ENCODE measurements around the gene FOXJ3. TPM values are rescaled to one million over a fixed set of nuclear protein-coding genes. Genes with fewer than 3 reads are reported as not detected.

Gene FOXJ3
- total and polyA plus RNA-seq, 2 of the 13 experiments (the other 11 are each of a cell fraction or from before 2014, with no cell fraction given): 16.6 to 48.5 TPM

- TF ChIP-seq, protein P1, sequence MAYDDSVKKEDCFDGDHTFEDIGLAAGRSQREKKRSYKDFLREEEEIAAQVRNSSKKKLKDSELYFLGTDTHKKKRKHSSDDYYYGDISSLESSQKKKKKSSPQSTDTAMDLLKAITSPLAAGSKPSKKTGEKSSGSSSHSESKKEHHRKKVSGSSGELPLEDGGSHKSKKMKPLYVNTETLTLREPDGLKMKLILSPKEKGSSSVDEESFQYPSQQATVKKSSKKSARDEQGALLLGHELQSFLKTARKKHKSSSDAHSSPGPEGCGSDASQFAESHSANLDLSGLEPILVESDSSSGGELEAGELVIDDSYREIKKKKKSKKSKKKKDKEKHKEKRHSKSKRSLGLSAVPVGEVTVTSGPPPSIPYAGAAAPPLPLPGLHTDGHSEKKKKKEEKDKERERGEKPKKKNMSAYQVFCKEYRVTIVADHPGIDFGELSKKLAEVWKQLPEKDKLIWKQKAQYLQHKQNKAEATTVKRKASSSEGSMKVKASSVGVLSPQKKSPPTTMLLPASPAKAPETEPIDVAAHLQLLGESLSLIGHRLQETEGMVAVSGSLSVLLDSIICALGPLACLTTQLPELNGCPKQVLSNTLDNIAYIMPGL (CRISPR knock-in tag; IDR thresholded peaks at IDR 0.05; ENCODE audit: borderline replicate concordance in 1 of 2, low read depth in 1 of 2): peak; percentile 96
- peak; percentile 51; the same call in 1 of the 2 replicates for TF ChIP-seq TERF1 (CRISPR knock-in tag; IDR thresholded peaks at IDR 0.05)
- TF ChIP-seq ATAD3A (CRISPR knock-in tag; IDR thresholded peaks at IDR 0.05): no peak
- TF ChIP-seq KAT8 (CRISPR knock-in tag; IDR thresholded peaks at IDR 0.05): peak; percentile 91
- TF ChIP-seq CERS6 (CRISPR knock-in tag; IDR thresholded peaks at IDR 0.05): no peak
- TF ChIP-seq ZNF580 (CRISPR knock-in tag; IDR thresholded peaks at IDR 0.05; ENCODE audit: borderline replicate concordance, low read depth): peak; percentile 88
- TF ChIP-seq ZNF432 (CRISPR knock-in tag; IDR thresholded peaks at IDR 0.05; ENCODE audit: borderline replicate concordance): no peak
- TF ChIP-seq, protein P2, sequence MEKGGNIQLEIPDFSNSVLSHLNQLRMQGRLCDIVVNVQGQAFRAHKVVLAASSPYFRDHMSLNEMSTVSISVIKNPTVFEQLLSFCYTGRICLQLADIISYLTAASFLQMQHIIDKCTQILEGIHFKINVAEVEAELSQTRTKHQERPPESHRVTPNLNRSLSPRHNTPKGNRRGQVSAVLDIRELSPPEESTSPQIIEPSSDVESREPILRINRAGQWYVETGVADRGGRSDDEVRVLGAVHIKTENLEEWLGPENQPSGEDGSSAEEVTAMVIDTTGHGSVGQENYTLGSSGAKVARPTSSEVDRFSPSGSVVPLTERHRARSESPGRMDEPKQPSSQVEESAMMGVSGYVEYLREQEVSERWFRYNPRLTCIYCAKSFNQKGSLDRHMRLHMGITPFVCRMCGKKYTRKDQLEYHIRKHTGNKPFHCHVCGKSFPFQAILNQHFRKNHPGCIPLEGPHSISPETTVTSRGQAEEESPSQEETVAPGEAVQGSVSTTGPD (CRISPR knock-in tag; IDR thresholded peaks at IDR 0.05): no peak
- TF ChIP-seq NR2F1 (CRISPR knock-in tag; IDR thresholded peaks at IDR 0.05): no peak
- peak; percentile 70 for TF ChIP-seq CCAR2 (optimal IDR thresholded peaks at IDR 0.05; ENCODE audit: low read depth, low read length)
- TF ChIP-seq HDAC6 (IDR thresholded peaks at IDR 0.05; ENCODE audit: low read depth, low read length): no peak
- TF ChIP-seq IKZF4 (CRISPR knock-in tag; IDR thresholded peaks at IDR 0.05; ENCODE audit: borderline replicate concordance, low read depth, not compliant biosample characterization): peak; percentile 91
- TF ChIP-seq ZNF761 (CRISPR knock-in tag; conservative IDR thresholded peaks at IDR 0.05): peak; percentile 64; the same call in 1 of the 2 replicates
- TF ChIP-seq UBTF (CRISPR knock-in tag; IDR thresholded peaks at IDR 0.05): peak; percentile 95
- TF ChIP-seq IRF9 (CRISPR knock-in tag; IDR thresholded peaks at IDR 0.05; ENCODE audit: borderline replicate concordance): peak; percentile 82
- no peak for TF ChIP-seq SP1 (IDR thresholded peaks at IDR 0.05)
- TF ChIP-seq SP1 (CRISPR knock-in tag; IDR thresholded peaks at IDR 0.05): peak; percentile 96
- no peak for TF ChIP-seq NPAS2 (CRISPR knock-in tag; IDR thresholded peaks at IDR 0.05; ENCODE audit: borderline replicate concordance)
These were observed at the start of gene FOXJ3 (continued) for GRCh38 chr1:42335050-42335808.
